ENCODE measurements around the gene PKP2. TPM values are rescaled to one million over a fixed set of nuclear protein-coding genes. Genes with fewer than 3 reads are reported as not detected.

The PKP2 gene
- total and polyA plus RNA-seq, 8 donors, result 1.5 to 6.7 (median 4.2) TPM

GRCh38 chr12:32773691-32774090 is 122.9 kb downstream of the PKP2 start:
- ATAC-seq (no peak), DNase-seq (no peak)
- Histone ChIP-seq H3K4me3 (no peak overlapping the region), H3K4me1 (no peaks in the 10 kb centered on the region), H3K36me3 (no peaks in the 10 kb centered on the region), H3K27me3 (peaks cover 0 to 46% of the 10 kb centered on the region in 2 donors), H3K27ac (no peak overlapping the region), H3K9me3 (no peaks in the 10 kb centered on the region)
- intact Hi-C loops (cut with DNase I), result no loop called here
- TF ChIP-seq CTCF (IDR thresholded peaks at IDR 0.05), result no peak

GRCh38 chr12:32770141-32770540 is 126.4 kb downstream of the PKP2 start:
- Histone ChIP-seq H3K4me3 (no peak overlapping the region), H3K9me3 (no peaks in the 10 kb centered on the region), H3K27me3 (peaks cover 0 to 31% of the 10 kb centered on the region in 2 donors), H3K4me1 (no peaks in the 10 kb centered on the region), H3K36me3 (no peaks in the 10 kb centered on the region), H3K27ac (no peak overlapping the region)
- ATAC-seq (no peak), DNase-seq (no peak)
- intact Hi-C loops (cut with DNase I), result no loop called here
- no peak for TF ChIP-seq CTCF (IDR thresholded peaks at IDR 0.05)

GRCh38 chr12:32768518-32768917 is 128.1 kb downstream of the PKP2 start:
- ATAC-seq, result no peak
- TF ChIP-seq CTCF (IDR thresholded peaks at IDR 0.05), result no peak

GRCh38 chr12:32765906-32766305 is 130.7 kb downstream of the PKP2 start:
- peaks cover 0 to 37% of the 10 kb centered on the region in 2 donors for H3K27me3 ChIP-seq
- no peaks in the 10 kb centered on the region for H3K36me3 ChIP-seq
- intact Hi-C loops (cut with DNase I), result loop anchor here in 1 of 2 donors (10.0 kb wide), 1 partner anchor 159 kb away; no protein-coding TSS in a partner anchor
- H3K9me3 ChIP-seq, result no peaks in the 10 kb centered on the region
- peak in 1 of 4 donors; percentile 34 for DNase-seq
- no peak overlapping the region for H3K4me3 ChIP-seq
- H3K4me1 ChIP-seq, result no peaks in the 10 kb centered on the region
- ATAC-seq, result no peak
- no peak for TF ChIP-seq CTCF (IDR thresholded peaks at IDR 0.05)
- H3K27ac ChIP-seq, result no peak overlapping the region

More at GRCh38 chr12:32768518-32768917, 128.1 kb downstream of the PKP2 start:
- H3K36me3 ChIP-seq, result no peaks in the 10 kb centered on the region
- H3K27ac ChIP-seq, result no peak overlapping the region
- intact Hi-C loops (cut with DNase I), result loop anchor here in 1 of 2 donors (10.0 kb wide), 1 partner anchor 156 kb away; no protein-coding TSS in a partner anchor
- H3K4me3 ChIP-seq, result no peak overlapping the region
- peaks cover 0 to 35% of the 10 kb centered on the region in 2 donors for H3K27me3 ChIP-seq
- H3K9me3 ChIP-seq, result no peaks in the 10 kb centered on the region
- no peak for DNase-seq
- no peaks in the 10 kb centered on the region for H3K4me1 ChIP-seq

- no peak for TF ChIP-seq CTCF (IDR thresholded peaks at IDR 0.05)
- Histone ChIP-seq H3K4me1 (no peaks in the 10 kb centered on the region), H3K4me3 (no peak overlapping the region), H3K9me3 (no peaks in the 10 kb centered on the region), H3K27ac (no peak overlapping the region), H3K27me3 (peaks cover 0 to 28% of the 10 kb centered on the region in 2 donors), H3K36me3 (no peaks in the 10 kb centered on the region)
- intact Hi-C loops (cut with DNase I), result loop anchor here in 1 of 2 donors (10.0 kb wide), 1 partner anchor 163 kb away; no protein-coding TSS in a partner anchor
- DNase-seq (no peak), ATAC-seq (no peak)
Measured at GRCh38 chr12:32761716-32762115, 134.9 kb downstream of the PKP2 start.

Measured in left lung (tissue), 10 donors.